ENCODE measurements around the gene LSP1. TPM values are rescaled to one million over a fixed set of nuclear protein-coding genes. Genes with fewer than 3 reads are reported as not detected.

The LSP1 gene
- total RNA-seq, 1 experiment from 2014 or later, result not detected

- POLR2A ChIA-PET (ENCODE audit: low non-redundant PET), result no interaction called here
- intact Hi-C loops (cut with micrococcal nuclease; ENCODE audit: unreplicated experiment), result no loop called here
Observed at GRCh38 chr11:1852271-1852876, 510 bp upstream of the LSP1 start.

GRCh38 chr11:1853376-1854131 is 670 bp downstream of the LSP1 start:
- Histone ChIP-seq H3K4me1 (ENCODE audit: insufficient read depth, low read length, poor library complexity, severe bottlenecking) (no peaks in the 10 kb centered on the region), H3K36me3 (ENCODE audit: insufficient read depth, low read length, poor library complexity, severe bottlenecking) (no peaks in the 10 kb centered on the region), H3K27ac (ENCODE audit: low read depth, low read length, poor library complexity, severe bottlenecking) (no peak overlapping the region), H3K27me3 (replicated peaks; ENCODE audit: insufficient read depth, low read depth, low read length, poor library complexity) (no peaks in the 10 kb centered on the region), H3K9me3 (ENCODE audit: low read depth, low read length, poor library complexity, severe bottlenecking) (no peaks in the 10 kb centered on the region), H3K4me3 (ENCODE audit: low read depth, low read length, poor library complexity, severe bottlenecking) (no peak overlapping the region)
- no TSS peak for BruUV-seq (replicated peaks)
- TF ChIP-seq EZH2 (IDR thresholded peaks at IDR 0.05; ENCODE audit: borderline replicate concordance, low read depth, low read length, poor library complexity, severe bottlenecking), result no peak
- TF ChIP-seq CTCF (conservative IDR thresholded peaks at IDR 0.05; ENCODE audit: low read depth, low read length), result no peak
- ChIA-PET CTCF (no interaction called here), POLR2A (ENCODE audit: low non-redundant PET) (no interaction called here)
- intact Hi-C loops (cut with micrococcal nuclease; ENCODE audit: unreplicated experiment), result no loop called here
- no peak for DNase-seq (ENCODE audit: low spot score)

More at GRCh38 chr11:1852271-1852876, 510 bp upstream of the LSP1 start:
- Histone ChIP-seq H3K4me3 (ENCODE audit: low read depth, low read length, poor library complexity, severe bottlenecking) (no peak overlapping the region), H3K9me3 (ENCODE audit: low read depth, low read length, poor library complexity, severe bottlenecking) (no peaks in the 10 kb centered on the region), H3K4me1 (ENCODE audit: insufficient read depth, low read length, poor library complexity, severe bottlenecking) (no peaks in the 10 kb centered on the region), H3K27ac (ENCODE audit: low read depth, low read length, poor library complexity, severe bottlenecking) (no peak overlapping the region), H3K36me3 (ENCODE audit: insufficient read depth, low read length, poor library complexity, severe bottlenecking) (no peaks in the 10 kb centered on the region), H3K27me3 (replicated peaks; ENCODE audit: insufficient read depth, low read depth, low read length, poor library complexity) (no peaks in the 10 kb centered on the region)
- DNase-seq (ENCODE audit: low spot score), result no peak
- TF ChIP-seq EZH2 (IDR thresholded peaks at IDR 0.05; ENCODE audit: borderline replicate concordance, low read depth, low read length, poor library complexity, severe bottlenecking), result no peak
- TF ChIP-seq CTCF (conservative IDR thresholded peaks at IDR 0.05; ENCODE audit: low read depth, low read length), result no peak
- no TSS peak for BruUV-seq (replicated peaks)
- CTCF ChIA-PET, result no interaction called here

- no TSS peak for BruUV-seq (replicated peaks)
- H3K4me3 ChIP-seq (ENCODE audit: low read depth, low read length, poor library complexity, severe bottlenecking), result no peak overlapping the region
- POLR2A ChIA-PET (ENCODE audit: low non-redundant PET), result no interaction called here
- intact Hi-C loops (cut with micrococcal nuclease; ENCODE audit: unreplicated experiment), result no loop called here
- TF ChIP-seq CTCF (conservative IDR thresholded peaks at IDR 0.05; ENCODE audit: low read depth, low read length), result no peak
- no peak for TF ChIP-seq EZH2 (IDR thresholded peaks at IDR 0.05; ENCODE audit: borderline replicate concordance, low read depth, low read length, poor library complexity, severe bottlenecking)
- H3K27ac ChIP-seq (ENCODE audit: low read depth, low read length, poor library complexity, severe bottlenecking), result no peak overlapping the region
- H3K9me3 ChIP-seq (ENCODE audit: low read depth, low read length, poor library complexity, severe bottlenecking), result no peaks in the 10 kb centered on the region
- CTCF ChIA-PET, result no interaction called here
- DNase-seq (ENCODE audit: low spot score), result no peak
- H3K27me3 ChIP-seq (replicated peaks; ENCODE audit: insufficient read depth, low read depth, low read length, poor library complexity), result no peaks in the 10 kb centered on the region
- no peaks in the 10 kb centered on the region for H3K36me3 ChIP-seq (ENCODE audit: insufficient read depth, low read length, poor library complexity, severe bottlenecking)
- no peaks in the 10 kb centered on the region for H3K4me1 ChIP-seq (ENCODE audit: insufficient read depth, low read length, poor library complexity, severe bottlenecking)
Observed at GRCh38 chr11:1854132-1854948, 1.5 kb downstream of the LSP1 start.

All from A673 (cell line).